Measurements from ENCODE around the gene GLB1L2. TPM values are rescaled to one million over a fixed set of nuclear protein-coding genes. Genes with fewer than 3 reads are reported as not detected.
A peak's percentile ranks its signal among the peaks of the same experiment; 100 is the strongest.
"Not testable (repeated sequence)": the region's sequence is repeated elsewhere in the genome, so short reads cannot be mapped to it uniquely, and the experiment has no call there.

The GLB1L2 gene
- polyA plus RNA-seq (ENCODE audit: low read depth in 6 of 6): under 1 TPM in 3 of 6 donors, not detected in 3; 0.09 to 0.25 (median 0.19) TPM

GRCh38 chr11:134331354-134332188 is at the start of gene GLB1L2:
Gene GLB1L2, plus strand, starts transcription at chr11:134331988. Its CDS starts 74 bp downstream, at chr11:134332062.
- ATAC-seq (ENCODE audit: low read depth in 2 of 2) (peak; percentile 91 to 93), DNase-seq (peak; percentile 65)
- Mint-ChIP-seq H3K4me3 (peak within 1 kb of the TSS; percentile 77 to 93 (median 86)), H3K27me3 (peaks cover 43 to 77% (median 54%) of the 10 kb centered on the region in 3 donors), H3K27ac (peak within 1 kb of the TSS in 4 of 6 donors; percentile 21 to 53 (median 43)), H3K9me3 (peaks cover 0 to 2% (median 0%) of the 10 kb centered on the region in 7 donors), H3K36me3 (no peaks in the 10 kb centered on the region), H3K4me1 (peaks cover 4 to 18% (median 6%) of the 10 kb centered on the region in 3 donors)

GRCh38 chr11:134282121-134283045 is 49.4 kb upstream of the GLB1L2 start:
- H3K36me3 Mint-ChIP-seq: peaks cover 0 to 7% of the 10 kb centered on the region in 2 donors
- no peak overlapping the region for H3K27ac Mint-ChIP-seq
- peaks cover 36 to 71% (median 50%) of the 10 kb centered on the region in 3 donors for H3K27me3 Mint-ChIP-seq
- ATAC-seq (ENCODE audit: low read depth in 2 of 2) (no peak), DNase-seq (no peak)
- peaks cover 0 to 15% (median 10%) of the 10 kb centered on the region in 7 donors for H3K9me3 Mint-ChIP-seq
- H3K4me1 Mint-ChIP-seq: peaks cover 2 to 3% (median 2%) of the 10 kb centered on the region in 3 donors
- no peak overlapping the region for H3K4me3 Mint-ChIP-seq

- DNase-seq (no peak), ATAC-seq (ENCODE audit: low read depth in 2 of 2) (no peak)
- Mint-ChIP-seq H3K36me3 (peaks cover 0 to 3% of the 10 kb centered on the region in 2 donors), H3K9me3 (peaks cover 0 to 10% (median 4%) of the 10 kb centered on the region in 7 donors), H3K27ac (peak overlapping the region in 1 of 6 donors; percentile 58), H3K4me1 (no peaks in the 10 kb centered on the region), H3K4me3 (no peak overlapping the region), H3K27me3 (peaks cover 27 to 70% (median 48%) of the 10 kb centered on the region in 3 donors)
These were observed 48.1 kb upstream of the GLB1L2 start for GRCh38 chr11:134283461-134284230.

GRCh38 chr11:134284349-134284748 is 47.4 kb upstream of the GLB1L2 start:
- H3K27me3 Mint-ChIP-seq: peaks cover 28 to 69% (median 41%) of the 10 kb centered on the region in 3 donors
- not testable (repeated sequence) for H3K27ac Mint-ChIP-seq; H3K4me1 Mint-ChIP-seq; H3K4me3 Mint-ChIP-seq; H3K36me3 Mint-ChIP-seq; ATAC-seq (ENCODE audit: low read depth in 2 of 2); DNase-seq; H3K9me3 Mint-ChIP-seq

GRCh38 chr11:134287561-134287960 is 44.2 kb upstream of the GLB1L2 start:
- no peaks in the 10 kb centered on the region for H3K9me3 Mint-ChIP-seq
- ATAC-seq (ENCODE audit: low read depth in 2 of 2): no peak

GRCh38 chr11:134288486-134288885 is 43.3 kb upstream of the GLB1L2 start:
- Mint-ChIP-seq H3K4me1 (no peaks in the 10 kb centered on the region), H3K9me3 (no peaks in the 10 kb centered on the region), H3K36me3 (no peaks in the 10 kb centered on the region), H3K4me3 (no peak overlapping the region), H3K27me3 (peaks cover 21 to 51% (median 37%) of the 10 kb centered on the region in 3 donors), H3K27ac (no peak overlapping the region)
- DNase-seq (no peak), ATAC-seq (ENCODE audit: low read depth in 2 of 2) (no peak)

More at GRCh38 chr11:134287561-134287960, 44.2 kb upstream of the GLB1L2 start:
- Mint-ChIP-seq H3K4me1 (no peaks in the 10 kb centered on the region), H3K27ac (peak overlapping the region in 1 of 6 donors; percentile 52), H3K27me3 (peaks cover 21 to 47% (median 33%) of the 10 kb centered on the region in 3 donors), H3K36me3 (no peaks in the 10 kb centered on the region), H3K4me3 (no peak overlapping the region)
- DNase-seq: no peak

GRCh38 chr11:134289167-134289566 is 42.6 kb upstream of the GLB1L2 start:
- Mint-ChIP-seq H3K4me3 (no peak overlapping the region), H3K4me1 (no peaks in the 10 kb centered on the region), H3K27me3 (peaks cover 18 to 46% (median 33%) of the 10 kb centered on the region in 3 donors), H3K9me3 (no peaks in the 10 kb centered on the region), H3K27ac (no peak overlapping the region), H3K36me3 (no peaks in the 10 kb centered on the region)
- no peak for ATAC-seq (ENCODE audit: low read depth in 2 of 2)
- no peak for DNase-seq

GRCh38 chr11:134289789-134290188 is 42.0 kb upstream of the GLB1L2 start:
- H3K4me3 Mint-ChIP-seq: no peak overlapping the region
- H3K36me3 Mint-ChIP-seq: no peaks in the 10 kb centered on the region
- no peak for ATAC-seq (ENCODE audit: low read depth in 2 of 2)
- no peak overlapping the region for H3K27ac Mint-ChIP-seq
- H3K4me1 Mint-ChIP-seq: no peaks in the 10 kb centered on the region
- no peak for DNase-seq
- no peaks in the 10 kb centered on the region for H3K9me3 Mint-ChIP-seq
- peaks cover 17 to 47% (median 37%) of the 10 kb centered on the region in 3 donors for H3K27me3 Mint-ChIP-seq

- Mint-ChIP-seq H3K36me3 (no peaks in the 10 kb centered on the region), H3K4me3 (peak overlapping the region in 1 of 8 donors; percentile 35), H3K27me3 (peaks cover 11 to 47% (median 37%) of the 10 kb centered on the region in 3 donors), H3K9me3 (no peaks in the 10 kb centered on the region), H3K27ac (no peak overlapping the region), H3K4me1 (no peaks in the 10 kb centered on the region)
- DNase-seq (no peak), ATAC-seq (ENCODE audit: low read depth in 2 of 2) (no peak)
These were observed 41.1 kb upstream of the GLB1L2 start for GRCh38 chr11:134290646-134291045.

- peaks cover 11 to 43% (median 37%) of the 10 kb centered on the region in 3 donors for H3K27me3 Mint-ChIP-seq
- H3K27ac Mint-ChIP-seq: no peak overlapping the region
- no peaks in the 10 kb centered on the region for H3K4me1 Mint-ChIP-seq
These were observed 40.6 kb upstream of the GLB1L2 start for GRCh38 chr11:134291196-134291595.

GRCh38 chr11:134292661-134293060 is 39.1 kb upstream of the GLB1L2 start:
- H3K4me1 Mint-ChIP-seq: no peaks in the 10 kb centered on the region
- no peaks in the 10 kb centered on the region for H3K9me3 Mint-ChIP-seq
- H3K4me3 Mint-ChIP-seq: no peak overlapping the region
- H3K27ac Mint-ChIP-seq: no peak overlapping the region
- DNase-seq (no peak), ATAC-seq (ENCODE audit: low read depth in 2 of 2) (no peak)
- H3K27me3 Mint-ChIP-seq: peaks cover 11 to 37% (median 36%) of the 10 kb centered on the region in 3 donors
- H3K36me3 Mint-ChIP-seq: no peaks in the 10 kb centered on the region

More at GRCh38 chr11:134291196-134291595, 40.6 kb upstream of the GLB1L2 start:
- Mint-ChIP-seq H3K36me3 (no peaks in the 10 kb centered on the region), H3K4me3 (no peak overlapping the region), H3K9me3 (no peaks in the 10 kb centered on the region)
- DNase-seq (no peak), ATAC-seq (ENCODE audit: low read depth in 2 of 2) (no peak)

GRCh38 chr11:134293119-134294113 is 38.4 kb upstream of the GLB1L2 start:
- no peaks in the 10 kb centered on the region for H3K36me3 Mint-ChIP-seq
- no peaks in the 10 kb centered on the region for H3K4me1 Mint-ChIP-seq
- no peak for DNase-seq
- H3K9me3 Mint-ChIP-seq: no peaks in the 10 kb centered on the region
- no peak overlapping the region for H3K4me3 Mint-ChIP-seq
- H3K27me3 Mint-ChIP-seq: peaks cover 15 to 30% (median 30%) of the 10 kb centered on the region in 3 donors
- H3K27ac Mint-ChIP-seq: peak overlapping the region in 1 of 6 donors; percentile 61
- ATAC-seq (ENCODE audit: low read depth in 2 of 2): no peak
